NOMO-1 (cell line): ENCODE results near the gene CYP4X1.
"Not testable (repeated sequence)": the region's sequence is repeated elsewhere in the genome, so short reads cannot be mapped to it uniquely, and the experiment has no call there.

Source experiments
- DNase-seq, 2 experiments: peaks; one replicate each; lab custom pipeline; 2025; ENCODE audit not compliant: unreplicated experiment in 2 of 2; lab: John Stamatoyannopoulos, UW

Gene CYP4X1

GRCh38 chr1:47069080-47069479, 45.6 kb downstream of the CYP4X1 start:
- not testable (repeated sequence) for DNase-seq

- DNase-seq = not testable (repeated sequence)
Measured at GRCh38 chr1:47069509-47069908, 46.0 kb downstream of the CYP4X1 start.

- DNase-seq = not testable (repeated sequence)
Measured at GRCh38 chr1:47089356-47089755, 65.9 kb downstream of the CYP4X1 start.

DNA sequence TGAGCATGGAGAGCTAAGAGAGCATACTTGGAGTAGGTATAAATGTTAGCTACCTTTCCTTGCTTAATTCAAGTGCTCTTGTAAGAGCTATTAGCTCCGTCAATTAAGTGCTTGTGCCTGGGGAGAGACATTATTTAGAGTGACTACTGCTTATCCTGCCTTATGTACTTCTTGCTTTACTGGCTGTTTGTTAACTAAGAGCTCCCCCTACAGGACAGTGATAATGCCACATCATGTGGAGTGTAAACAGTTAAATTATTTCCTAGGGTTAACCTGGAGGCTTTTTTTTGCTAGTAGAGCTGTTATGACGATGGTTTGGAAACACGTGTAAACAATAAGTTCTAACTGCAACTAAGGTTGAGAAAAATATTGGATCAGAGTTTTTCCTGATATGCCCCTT, 68.0 kb downstream of the CYP4X1 start:
- DNase-seq = not testable (repeated sequence)
